GM12878 (cell line): ENCODE data around the gene SETBP1. TPM values are rescaled to one million over a fixed set of nuclear protein-coding genes. Genes with fewer than 3 reads are reported as not detected.

Experiments used
- ATAC-seq: fragments of 200-7000 bp; cut with Tn5 transposase; 3 replicates; pipeline ENCODE4 v1.9.1; 2020; ENCODE audit warnings: mild to moderate bottlenecking, moderate library complexity
- BruUV-seq: library from RNA; stranded (reverse); fragments of 400-500 nt; replicated peaks from 2 replicates; lab custom pipeline; 2021; lab: Mats Ljungman, UMichigan
- CTCF ChIA-PET: fragments of 300-600 bp; sonication (Branson Sonifier 250); formaldehyde crosslinking; extraction: SDS; loops from one replicate; lab custom pipeline; 2021; ENCODE audit warnings: inconsistent platforms; lab: Yijun Ruan, JAX
- POLR2A ChIA-PET: fragments of 350-600 bp; formaldehyde crosslinking; extraction: SDS; loops from one replicate; lab custom pipeline; 2021; ENCODE audit warnings: inconsistent platforms; lab: Charles Lee
- RAD21 ChIA-PET: fragments of 300-600 bp; sonication (Branson Sonifier 250); formaldehyde crosslinking; loops from one replicate; lab custom pipeline; 2023; ENCODE audit warnings: antibody characterized with exemption; ENCODE audit not compliant: unreplicated experiment; lab: Charles Lee
- SMC1A ChIA-PET: fragments of 300-600 bp; sonication (Branson Sonifier 250); formaldehyde crosslinking; loops from one replicate; lab custom pipeline; 2023; ENCODE audit not compliant: unreplicated experiment, uncharacterized antibody; lab: Charles Lee
- DNase-seq: peaks from one replicate; pipeline ENCODE4 v3.0.0-alpha.2; 2011; ENCODE audit warnings: low read depth, low spot score
- FAIRE-seq: peaks from 3 replicates; lab custom pipeline; 2011; peaks lifted over from hg19 to GRCh38; lab: Jason Lieb, UNC
- H2AFZ ChIP-seq: 2 replicates; pipeline ENCODE4 v1.6.0; 2011; ENCODE audit warnings: low read depth, low read length, control low read depth; ENCODE audit not compliant: control insufficient read depth
- H3K27ac ChIP-seq: 2 replicates; pipeline ENCODE4 v1.5.1; 2011; ENCODE audit warnings: control low read depth; ENCODE audit not compliant: control insufficient read depth, insufficient read depth
- H3K27me3 ChIP-seq, 2 experiments: replicated peaks in 1 of 2; 2 replicates each; pipeline versions ENCODE4 v1.6.0 to v1.6.1; 2011; ENCODE audit warnings: low read length in 1 of 2; ENCODE audit not compliant: control insufficient read depth in 2 of 2, insufficient read depth in 2 of 2
- H3K36me3 ChIP-seq, 2 experiments: 2 replicates each; pipeline ENCODE4 v1.5.1; 2011; ENCODE audit warnings: low read length in 1 of 2; ENCODE audit not compliant: control insufficient read depth in 2 of 2, insufficient read depth in 2 of 2
- H3K4me1 ChIP-seq: 2 replicates; pipeline ENCODE4 v1.6.1; 2011; ENCODE audit warnings: mild to moderate bottlenecking, low read length, moderate library complexity, mixed read lengths; ENCODE audit not compliant: control insufficient read depth, insufficient read depth
- H3K4me2 ChIP-seq: 2 replicates; pipeline ENCODE4 v1.6.0; 2011; ENCODE audit warnings: control low read depth; ENCODE audit not compliant: control insufficient read depth, insufficient read depth
- H3K4me3 ChIP-seq: fragments of 200-600 bp; sonication (generic); 2 replicates; pipeline ENCODE4 v1.5.1; 2016
- H3K79me2 ChIP-seq: 2 replicates; pipeline ENCODE4 v1.6.0; 2011; ENCODE audit warnings: low read length; ENCODE audit not compliant: control insufficient read depth, insufficient read depth
- H3K9ac ChIP-seq: 2 replicates; pipeline ENCODE4 v1.8.0; 2011; ENCODE audit warnings: low read length, control low read depth, mixed read lengths; ENCODE audit not compliant: control insufficient read depth, insufficient read depth
- H3K9me3 ChIP-seq: replicated peaks from 3 replicates; pipeline ENCODE4 v1.5.1; 2011; ENCODE audit warnings: mild to moderate bottlenecking, low read length; ENCODE audit not compliant: control insufficient read depth, insufficient read depth
- H4K20me1 ChIP-seq: 2 replicates; pipeline ENCODE4 v1.6.0; 2011; ENCODE audit not compliant: control insufficient read depth, insufficient read depth
- ATF3 ChIP-seq: IDR thresholded peaks from 2 replicates; pipeline ENCODE4 v1.6.1; 2011; ENCODE audit warnings: low read depth, mild to moderate bottlenecking, low read length, moderate library complexity, borderline replicate concordance; ENCODE audit errors: extremely low read depth
- EED ChIP-seq: sonication (generic); IDR thresholded peaks from 2 replicates; pipeline ENCODE4 v1.6.1; 2016; ENCODE audit warnings: antibody characterized with exemption, low read depth
- FOS ChIP-seq: IDR thresholded peaks from 3 replicates; pipeline ENCODE4 v1.6.1; 2011; ENCODE audit warnings: borderline replicate concordance; ENCODE audit not compliant: insufficient read length; ENCODE audit errors: extremely low read depth
- HDGF ChIP-seq: fragments of 450-650 bp; IDR thresholded peaks from 2 replicates; pipeline ENCODE4 v1.6.1; 2016; ENCODE audit warnings: antibody characterized with exemption
- POLR2A ChIP-seq: IDR thresholded peaks from 2 replicates; pipeline ENCODE4 v1.6.1; 2011; ENCODE audit warnings: low read depth, mild to moderate bottlenecking, low read length
- RFX5 ChIP-seq: IDR thresholded peaks from 2 replicates; pipeline ENCODE4 v1.6.1; 2011; ENCODE audit warnings: low read depth, low read length, improper control_type of control experiment
- ZNF217 ChIP-seq: fragments of 450-650 bp; IDR thresholded peaks from 2 replicates; pipeline ENCODE4 v1.6.1; 2017; ENCODE audit warnings: antibody characterized with exemption, mild to moderate bottlenecking
- ZNF24 ChIP-seq: fragments of 450-650 bp; IDR thresholded peaks from 2 replicates; pipeline ENCODE4 v1.6.1; 2017; ENCODE audit warnings: antibody characterized with exemption, mild to moderate bottlenecking
- WGBS: methylation state at CpG from one replicate; pipeline ENCODE4 v1.1.6; 2016; ENCODE audit warnings: low lambda C conversion rate; ENCODE audit not compliant: insufficient replicate concordance, insufficient coverage; ENCODE audit errors: missing lambda C conversion rate; 5-methylcytosine and 5-hydroxymethylcytosine counted together
- in situ Hi-C: fragments of 300-500 bp; cut with MboI; formaldehyde crosslinking; loops from 9 replicates; pipeline ENCODE4 v1.14.3; 2018; ENCODE audit warnings: mixed read lengths
- intact Hi-C: fragments of 100-400 bp; cut with micrococcal nuclease; formaldehyde crosslinking; loops from one replicate; pipeline ENCODE4 v1.14.2; 2022; ENCODE audit not compliant: unreplicated experiment
- polyA plus RNA-seq, 11 experiments: library from polyadenylated mRNA; depleted of rRNA in 4 of 11; unstranded in 6 of 11; stranded (reverse) in 5 of 11; fragments of >200 nt; fragmentation: Nextera tagmentation in 4 of 11; fragmentation: Illumina TruSeq in 1 of 11; extraction: Ambion mirVana in 4 of 11; extraction: Trizol in 1 of 11; gene quantifications; 1 replicate in 1 of 11; 2 replicates in 10 of 11; pipeline versions ENCODE4 v1.2.1 to v1.2.3, GENCODE V29; 2011 to 2016; ENCODE audit warnings: inconsistent platforms in 2 of 11, missing spikeins in 2 of 11, low read depth in 1 of 11
- total RNA-seq, 4 experiments: library from RNA; depleted of rRNA in 3 of 4; stranded (reverse); fragments of >200 nt in 3 of 4; fragmentation: Illumina TruSeq in 1 of 4; extraction: Trizol in 1 of 4; gene quantifications; 2 replicates each; pipeline versions ENCODE4 v1.2.1 to v1.2.3, GENCODE V29; 2013 to 2021
- TF ChIP-seq, protein P1 (sequence below): fragments of 450-650 bp; IDR thresholded peaks from 2 replicates; pipeline ENCODE4 v1.6.1; 2016; ENCODE audit warnings: mild to moderate bottlenecking, moderate library complexity, borderline replicate concordance
- TF ChIP-seq, protein P2 (sequence below): fragments of 450-650 bp; IDR thresholded peaks from 2 replicates; pipeline ENCODE4 v1.6.1; 2017; ENCODE audit warnings: antibody characterized with exemption, mild to moderate bottlenecking, moderate library complexity
- TF ChIP-seq, protein P3 (sequence below): fragments of 450-650 bp; IDR thresholded peaks from 2 replicates; pipeline ENCODE4 v1.6.1; 2017; ENCODE audit warnings: mild to moderate bottlenecking, moderate library complexity

SETBP1 gene
- total and polyA plus RNA-seq, 10 of the 15 experiments (the other 5 are each of a cell fraction or from before 2014, with no cell fraction given) = 0.99 to 29.7 (median 8.3) TPM

- Histone ChIP-seq H3K9me3 (no peaks in the 10 kb centered on the region), H2AFZ (no peak overlapping the region), H3K27ac (no peak overlapping the region), H3K4me3 (no peak overlapping the region), H3K4me2 (peak overlapping the region; percentile 23; the same call in 1 of the 2 replicates), H3K27me3 (no peaks in the 10 kb centered on the region), H3K36me3 (no peaks in the 10 kb centered on the region; a peak in 1 of 4 replicates), H3K4me1 (peaks cover 2% of the 10 kb centered on the region)
- BruUV-seq = no TSS peak
- SMC1A ChIA-PET = interaction anchor here (0.9 to 22.0 kb wide), 6 partner anchors 9 to 26 kb away, joined by 3 to 216 read pairs (median 4); no protein-coding TSS in a partner anchor
- CTCF ChIA-PET = interaction anchor here (0.8 to 4.7 kb wide), 2 partner anchors 12 to 686 kb away, joined by 3 to 25 read pairs; no protein-coding TSS in a partner anchor
- FAIRE-seq (no peak), ATAC-seq (no peak)
- intact Hi-C loops = loop anchor here (2.0 kb wide), 1 partner anchor 16 kb away; no protein-coding TSS in a partner anchor
- TF ChIP-seq EED (peak; percentile 53; the same call in 1 of the 2 replicates), ZNF217 (no peak), FOS (no peak), POLR2A (no peak), HDGF (0 out of 2 replicates have a peak, but pooled peaks have one; percentile 28), ZNF24 (no peak), RFX5 (no peak), ATF3 (no peak)
- TF ChIP-seq, protein P1, sequence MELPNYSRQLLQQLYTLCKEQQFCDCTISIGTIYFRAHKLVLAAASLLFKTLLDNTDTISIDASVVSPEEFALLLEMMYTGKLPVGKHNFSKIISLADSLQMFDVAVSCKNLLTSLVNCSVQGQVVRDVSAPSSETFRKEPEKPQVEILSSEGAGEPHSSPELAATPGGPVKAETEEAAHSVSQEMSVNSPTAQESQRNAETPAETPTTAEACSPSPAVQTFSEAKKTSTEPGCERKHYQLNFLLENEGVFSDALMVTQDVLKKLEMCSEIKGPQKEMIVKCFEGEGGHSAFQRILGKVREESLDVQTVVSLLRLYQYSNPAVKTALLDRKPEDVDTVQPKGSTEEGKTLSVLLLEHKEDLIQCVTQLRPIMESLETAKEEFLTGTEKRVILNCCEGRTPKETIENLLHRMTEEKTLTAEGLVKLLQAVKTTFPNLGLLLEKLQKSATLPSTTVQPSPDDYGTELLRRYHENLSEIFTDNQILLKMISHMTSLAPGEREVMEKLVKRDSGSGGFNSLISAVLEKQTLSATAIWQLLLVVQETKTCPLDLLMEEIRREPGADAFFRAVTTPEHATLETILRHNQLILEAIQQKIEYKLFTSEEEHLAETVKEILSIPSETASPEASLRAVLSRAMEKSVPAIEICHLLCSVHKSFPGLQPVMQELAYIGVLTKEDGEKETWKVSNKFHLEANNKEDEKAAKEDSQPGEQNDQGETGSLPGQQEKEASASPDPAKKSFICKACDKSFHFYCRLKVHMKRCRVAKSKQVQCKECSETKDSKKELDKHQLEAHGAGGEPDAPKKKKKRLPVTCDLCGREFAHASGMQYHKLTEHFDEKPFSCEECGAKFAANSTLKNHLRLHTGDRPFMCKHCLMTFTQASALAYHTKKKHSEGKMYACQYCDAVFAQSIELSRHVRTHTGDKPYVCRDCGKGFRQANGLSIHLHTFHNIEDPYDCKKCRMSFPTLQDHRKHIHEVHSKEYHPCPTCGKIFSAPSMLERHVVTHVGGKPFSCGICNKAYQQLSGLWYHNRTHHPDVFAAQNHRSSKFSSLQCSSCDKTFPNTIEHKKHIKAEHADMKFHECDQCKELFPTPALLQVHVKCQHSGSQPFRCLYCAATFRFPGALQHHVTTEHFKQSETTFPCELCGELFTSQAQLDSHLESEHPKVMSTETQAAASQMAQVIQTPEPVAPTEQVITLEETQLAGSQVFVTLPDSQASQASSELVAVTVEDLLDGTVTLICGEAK = peak; percentile 80
- TF ChIP-seq, protein P2, sequence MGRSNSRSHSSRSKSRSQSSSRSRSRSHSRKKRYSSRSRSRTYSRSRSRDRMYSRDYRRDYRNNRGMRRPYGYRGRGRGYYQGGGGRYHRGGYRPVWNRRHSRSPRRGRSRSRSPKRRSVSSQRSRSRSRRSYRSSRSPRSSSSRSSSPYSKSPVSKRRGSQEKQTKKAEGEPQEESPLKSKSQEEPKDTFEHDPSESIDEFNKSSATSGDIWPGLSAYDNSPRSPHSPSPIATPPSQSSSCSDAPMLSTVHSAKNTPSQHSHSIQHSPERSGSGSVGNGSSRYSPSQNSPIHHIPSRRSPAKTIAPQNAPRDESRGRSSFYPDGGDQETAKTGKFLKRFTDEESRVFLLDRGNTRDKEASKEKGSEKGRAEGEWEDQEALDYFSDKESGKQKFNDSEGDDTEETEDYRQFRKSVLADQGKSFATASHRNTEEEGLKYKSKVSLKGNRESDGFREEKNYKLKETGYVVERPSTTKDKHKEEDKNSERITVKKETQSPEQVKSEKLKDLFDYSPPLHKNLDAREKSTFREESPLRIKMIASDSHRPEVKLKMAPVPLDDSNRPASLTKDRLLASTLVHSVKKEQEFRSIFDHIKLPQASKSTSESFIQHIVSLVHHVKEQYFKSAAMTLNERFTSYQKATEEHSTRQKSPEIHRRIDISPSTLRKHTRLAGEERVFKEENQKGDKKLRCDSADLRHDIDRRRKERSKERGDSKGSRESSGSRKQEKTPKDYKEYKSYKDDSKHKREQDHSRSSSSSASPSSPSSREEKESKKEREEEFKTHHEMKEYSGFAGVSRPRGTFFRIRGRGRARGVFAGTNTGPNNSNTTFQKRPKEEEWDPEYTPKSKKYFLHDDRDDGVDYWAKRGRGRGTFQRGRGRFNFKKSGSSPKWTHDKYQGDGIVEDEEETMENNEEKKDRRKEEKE = no peak
- TF ChIP-seq, protein P3, sequence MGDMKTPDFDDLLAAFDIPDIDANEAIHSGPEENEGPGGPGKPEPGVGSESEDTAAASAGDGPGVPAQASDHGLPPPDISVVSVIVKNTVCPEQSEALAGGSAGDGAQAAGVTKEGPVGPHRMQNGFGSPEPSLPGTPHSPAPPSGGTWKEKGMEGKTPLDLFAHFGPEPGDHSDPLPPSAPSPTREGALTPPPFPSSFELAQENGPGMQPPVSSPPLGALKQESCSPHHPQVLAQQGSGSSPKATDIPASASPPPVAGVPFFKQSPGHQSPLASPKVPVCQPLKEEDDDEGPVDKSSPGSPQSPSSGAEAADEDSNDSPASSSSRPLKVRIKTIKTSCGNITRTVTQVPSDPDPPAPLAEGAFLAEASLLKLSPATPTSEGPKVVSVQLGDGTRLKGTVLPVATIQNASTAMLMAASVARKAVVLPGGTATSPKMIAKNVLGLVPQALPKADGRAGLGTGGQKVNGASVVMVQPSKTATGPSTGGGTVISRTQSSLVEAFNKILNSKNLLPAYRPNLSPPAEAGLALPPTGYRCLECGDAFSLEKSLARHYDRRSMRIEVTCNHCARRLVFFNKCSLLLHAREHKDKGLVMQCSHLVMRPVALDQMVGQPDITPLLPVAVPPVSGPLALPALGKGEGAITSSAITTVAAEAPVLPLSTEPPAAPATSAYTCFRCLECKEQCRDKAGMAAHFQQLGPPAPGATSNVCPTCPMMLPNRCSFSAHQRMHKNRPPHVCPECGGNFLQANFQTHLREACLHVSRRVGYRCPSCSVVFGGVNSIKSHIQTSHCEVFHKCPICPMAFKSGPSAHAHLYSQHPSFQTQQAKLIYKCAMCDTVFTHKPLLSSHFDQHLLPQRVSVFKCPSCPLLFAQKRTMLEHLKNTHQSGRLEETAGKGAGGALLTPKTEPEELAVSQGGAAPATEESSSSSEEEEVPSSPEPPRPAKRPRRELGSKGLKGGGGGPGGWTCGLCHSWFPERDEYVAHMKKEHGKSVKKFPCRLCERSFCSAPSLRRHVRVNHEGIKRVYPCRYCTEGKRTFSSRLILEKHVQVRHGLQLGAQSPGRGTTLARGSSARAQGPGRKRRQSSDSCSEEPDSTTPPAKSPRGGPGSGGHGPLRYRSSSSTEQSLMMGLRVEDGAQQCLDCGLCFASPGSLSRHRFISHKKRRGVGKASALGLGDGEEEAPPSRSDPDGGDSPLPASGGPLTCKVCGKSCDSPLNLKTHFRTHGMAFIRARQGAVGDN = no peak
- TF ChIP-seq, all 136 proteins: peak for 3
- ChIA-PET RAD21 (interaction anchor here (0.6 to 1.1 kb wide), 3 partner anchors 12 to 88 kb away, joined by 3 read pairs; no protein-coding TSS in a partner anchor), POLR2A (no interaction called here)
- Histone ChIP-seq H3K79me2 (no peaks in the 10 kb centered on the region; the same call in none of the 2 replicates), H3K9ac (no peak overlapping the region), H4K20me1 (no peaks in the 10 kb centered on the region)
- no peak for DNase-seq
- WGBS = 53% methylated on average over 5 of the region's 5 CpGs
- in situ Hi-C loops = no loop called here
These were observed 17.8 kb downstream of the SETBP1 start for GRCh38 chr18:44698518-44698917.
